Measurements from ENCODE around the gene CASTOR1.

DNA sequence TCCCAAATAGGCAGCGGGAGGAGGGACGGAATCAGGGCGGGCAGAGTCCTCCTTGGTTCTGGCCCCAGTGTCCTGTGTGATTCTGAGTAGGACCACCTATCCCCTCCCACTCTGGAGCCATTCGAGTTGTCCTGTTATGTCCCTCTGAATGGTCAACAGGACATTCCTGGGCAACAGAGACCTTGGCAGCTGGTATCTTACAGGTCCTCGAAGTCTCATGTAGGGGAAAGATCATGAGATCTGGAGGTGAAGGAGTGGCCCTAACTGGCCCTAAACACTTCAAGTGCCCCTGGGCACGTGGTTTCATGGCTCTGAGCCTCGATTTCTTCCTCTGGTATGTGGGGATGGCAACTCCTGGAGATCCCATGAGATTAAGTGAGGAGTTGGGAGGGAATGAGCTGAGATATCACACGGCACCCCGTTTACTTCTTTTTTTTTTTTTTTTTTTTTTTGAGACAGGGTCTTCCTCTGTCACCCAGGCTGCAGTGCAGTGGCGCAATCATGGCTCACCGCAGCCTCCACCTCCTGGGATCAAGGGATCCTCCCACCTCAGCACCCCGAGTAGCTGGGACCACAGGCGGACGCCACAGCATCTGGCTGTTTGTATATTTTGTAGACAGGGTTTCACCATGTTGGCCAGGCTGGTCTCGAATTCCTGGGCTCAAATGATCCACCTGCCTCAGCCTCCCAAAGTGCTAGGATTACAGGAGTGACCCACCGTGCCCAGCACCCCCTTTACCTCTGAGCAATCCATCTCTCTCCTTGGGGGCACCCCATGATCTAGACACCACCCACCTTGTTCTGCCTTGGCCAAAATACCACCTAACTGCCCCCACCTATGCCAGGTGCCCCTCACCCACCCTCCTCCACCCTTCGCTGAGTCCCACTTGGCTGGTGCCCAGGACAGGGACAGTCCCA, 49.6 kb downstream of the CASTOR1 start:
- no peak for TF ChIP-seq ZNF510 (tag by site-specific recombination; IDR thresholded peaks at IDR 0.05; ENCODE audit: insufficient replicate concordance)
- TF ChIP-seq, protein P1, sequence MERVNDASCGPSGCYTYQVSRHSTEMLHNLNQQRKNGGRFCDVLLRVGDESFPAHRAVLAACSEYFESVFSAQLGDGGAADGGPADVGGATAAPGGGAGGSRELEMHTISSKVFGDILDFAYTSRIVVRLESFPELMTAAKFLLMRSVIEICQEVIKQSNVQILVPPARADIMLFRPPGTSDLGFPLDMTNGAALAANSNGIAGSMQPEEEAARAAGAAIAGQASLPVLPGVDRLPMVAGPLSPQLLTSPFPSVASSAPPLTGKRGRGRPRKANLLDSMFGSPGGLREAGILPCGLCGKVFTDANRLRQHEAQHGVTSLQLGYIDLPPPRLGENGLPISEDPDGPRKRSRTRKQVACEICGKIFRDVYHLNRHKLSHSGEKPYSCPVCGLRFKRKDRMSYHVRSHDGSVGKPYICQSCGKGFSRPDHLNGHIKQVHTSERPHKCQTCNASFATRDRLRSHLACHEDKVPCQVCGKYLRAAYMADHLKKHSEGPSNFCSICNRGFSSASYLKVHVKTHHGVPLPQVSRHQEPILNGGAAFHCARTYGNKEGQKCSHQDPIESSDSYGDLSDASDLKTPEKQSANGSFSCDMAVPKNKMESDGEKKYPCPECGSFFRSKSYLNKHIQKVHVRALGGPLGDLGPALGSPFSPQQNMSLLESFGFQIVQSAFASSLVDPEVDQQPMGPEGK (tag by site-specific recombination; IDR thresholded peaks at IDR 0.05): no peak
- TF ChIP-seq ZNF24 (tag by site-specific recombination; IDR thresholded peaks at IDR 0.05): no peak
- no peak for TF ChIP-seq ZNF549 (tag by site-specific recombination; IDR thresholded peaks at IDR 0.05)
- no peak for TF ChIP-seq SCRT1 (tag by site-specific recombination; IDR thresholded peaks at IDR 0.05; ENCODE audit: borderline replicate concordance)
- TF ChIP-seq, protein P2, sequence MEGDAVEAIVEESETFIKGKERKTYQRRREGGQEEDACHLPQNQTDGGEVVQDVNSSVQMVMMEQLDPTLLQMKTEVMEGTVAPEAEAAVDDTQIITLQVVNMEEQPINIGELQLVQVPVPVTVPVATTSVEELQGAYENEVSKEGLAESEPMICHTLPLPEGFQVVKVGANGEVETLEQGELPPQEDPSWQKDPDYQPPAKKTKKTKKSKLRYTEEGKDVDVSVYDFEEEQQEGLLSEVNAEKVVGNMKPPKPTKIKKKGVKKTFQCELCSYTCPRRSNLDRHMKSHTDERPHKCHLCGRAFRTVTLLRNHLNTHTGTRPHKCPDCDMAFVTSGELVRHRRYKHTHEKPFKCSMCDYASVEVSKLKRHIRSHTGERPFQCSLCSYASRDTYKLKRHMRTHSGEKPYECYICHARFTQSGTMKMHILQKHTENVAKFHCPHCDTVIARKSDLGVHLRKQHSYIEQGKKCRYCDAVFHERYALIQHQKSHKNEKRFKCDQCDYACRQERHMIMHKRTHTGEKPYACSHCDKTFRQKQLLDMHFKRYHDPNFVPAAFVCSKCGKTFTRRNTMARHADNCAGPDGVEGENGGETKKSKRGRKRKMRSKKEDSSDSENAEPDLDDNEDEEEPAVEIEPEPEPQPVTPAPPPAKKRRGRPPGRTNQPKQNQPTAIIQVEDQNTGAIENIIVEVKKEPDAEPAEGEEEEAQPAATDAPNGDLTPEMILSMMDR (tag by site-specific recombination; IDR thresholded peaks at IDR 0.05): no peak
- no peak for TF ChIP-seq ZNF747 (tag by site-specific recombination; IDR thresholded peaks at IDR 0.05)
- TF ChIP-seq ZNF416 (tag by site-specific recombination; IDR thresholded peaks at IDR 0.05): no peak
- no peak for TF ChIP-seq IKZF3 (tag by site-specific recombination; IDR thresholded peaks at IDR 0.05)
- TF ChIP-seq ZBTB1 (tag by site-specific recombination; IDR thresholded peaks at IDR 0.05): no peak
- TF ChIP-seq ZNF114 (tag by site-specific recombination; IDR thresholded peaks at IDR 0.05): no peak
